ENCODE measurements around the gene TMEM219.
"Not testable (repeated sequence)": the region's sequence is repeated elsewhere in the genome, so short reads cannot be mapped to it uniquely, and the experiment has no call there.

TMEM219 gene

GRCh38 chr16:29951625-29952365, 10.1 kb upstream of the TMEM219 start:
- no peak for DNase-seq (ENCODE audit: low spot score)

- DNase-seq (ENCODE audit: low spot score), result no peak
Measured at GRCh38 chr16:29958756-29959155, 3.1 kb upstream of the TMEM219 start.

- DNase-seq (ENCODE audit: low spot score), result no peak
Measured at GRCh38 chr16:29959293-29959692, 2.6 kb upstream of the TMEM219 start.

GRCh38 chr16:29959821-29960220, 2.1 kb upstream of the TMEM219 start:
- DNase-seq (ENCODE audit: low spot score), result not testable (repeated sequence)

GRCh38 chr16:29961127-29961478, 776 bp upstream of the TMEM219 start:
- DNase-seq (ENCODE audit: low spot score), result no peak

GRCh38 chr16:29962344-29962994, 590 bp downstream of the TMEM219 start:
- DNase-seq (ENCODE audit: low spot score), result no peak

- DNase-seq (ENCODE audit: low spot score), result no peak
Measured at GRCh38 chr16:29963021-29963743, 1.3 kb downstream of the TMEM219 start.

GRCh38 chr16:29968205-29968604, 6.3 kb downstream of the TMEM219 start:
- DNase-seq (ENCODE audit: low spot score), result no peak

- DNase-seq (ENCODE audit: low spot score), result no peak
Measured at GRCh38 chr16:29971304-29971703, 9.4 kb downstream of the TMEM219 start.

GRCh38 chr16:29972500-29972899, 10.6 kb downstream of the TMEM219 start:
- no peak for DNase-seq (ENCODE audit: low spot score)

GRCh38 chr16:29972992-29973383, 11.1 kb downstream of the TMEM219 start:
- DNase-seq (ENCODE audit: low spot score), result no peak

GRCh38 chr16:29973384-29974246, 11.7 kb downstream of the TMEM219 start, which contains the start of gene TAOK2:
Gene TAOK2, plus strand, starts transcription at chr16:29973868. Its CDS starts 3,905 bp downstream, at chr16:29977773.
- peak; percentile 98 for DNase-seq (ENCODE audit: low spot score)

GRCh38 chr16:29974291-29975133, 12.6 kb downstream of the TMEM219 start:
- DNase-seq (ENCODE audit: low spot score), result no peak

GRCh38 chr16:29975134-29975538, 13.3 kb downstream of the TMEM219 start:
- no peak for DNase-seq (ENCODE audit: low spot score)

GRCh38 chr16:29975811-29976511, 14.1 kb downstream of the TMEM219 start:
- DNase-seq (ENCODE audit: low spot score), result no peak

- no peak for DNase-seq (ENCODE audit: low spot score)
Measured at GRCh38 chr16:29977063-29977825, 15.4 kb downstream of the TMEM219 start.

GRCh38 chr16:29978081-29978480, 16.2 kb downstream of the TMEM219 start:
- no peak for DNase-seq (ENCODE audit: low spot score)

GRCh38 chr16:29978564-29979270, 16.8 kb downstream of the TMEM219 start:
- DNase-seq (ENCODE audit: low spot score), result no peak

Measured in CD4-positive, alpha-beta T cell treated with Interleukin-6 at 100 ng/mL for 8 hours (primary cell).